Stimulated activated CD8-positive, alpha-beta memory T cell treated with anti-CD3 and anti-CD28 coated beads, Interleukin-15, amount 100 ng/mL, for 1 hour (primary cell): ENCODE measurements around the gene FBXW5.

Source experiments
- DNase-seq: peaks from one replicate; pipeline ENCODE4 v3.0.0-alpha.2; 2020; ENCODE audit warnings: low read depth

The FBXW5 gene

GRCh38 chr9:136931611-136932130 is 12.9 kb downstream of the FBXW5 start:
- DNase-seq = no peak

- no peak for DNase-seq
Observed at GRCh38 chr9:136930014-136930413, 14.5 kb downstream of the FBXW5 start.

GRCh38 chr9:136928591-136928990 is 15.9 kb downstream of the FBXW5 start:
- no peak for DNase-seq

- DNase-seq = no peak
Observed at GRCh38 chr9:136927343-136928271, 16.9 kb downstream of the FBXW5 start.

- no peak for DNase-seq
Observed at GRCh38 chr9:136926749-136927148, 17.8 kb downstream of the FBXW5 start.

GRCh38 chr9:136926154-136926704 is 18.3 kb downstream of the FBXW5 start:
- DNase-seq = no peak

- no peak for DNase-seq
Observed at GRCh38 chr9:136925414-136926153, 19.0 kb downstream of the FBXW5 start.

- DNase-seq = no peak
Observed at GRCh38 chr9:136923881-136924280, 20.7 kb downstream of the FBXW5 start.

GRCh38 chr9:136922540-136922939 is 22.0 kb downstream of the FBXW5 start:
- DNase-seq = no peak

- DNase-seq = no peak
Observed at GRCh38 chr9:136921718-136922117, 22.8 kb downstream of the FBXW5 start.

GRCh38 chr9:136921307-136921706 is 23.2 kb downstream of the FBXW5 start:
- no peak for DNase-seq

- no peak for DNase-seq
Observed at GRCh38 chr9:136920734-136921231, 23.8 kb downstream of the FBXW5 start.

GRCh38 chr9:136920069-136920468 is 24.5 kb downstream of the FBXW5 start:
- DNase-seq = no peak

- DNase-seq = no peak
Observed at GRCh38 chr9:136917902-136918301, 26.6 kb downstream of the FBXW5 start.

- DNase-seq = no peak
Observed at GRCh38 chr9:136916330-136917184, 28.0 kb downstream of the FBXW5 start.

- DNase-seq = no peak
Observed at GRCh38 chr9:136915632-136916329, 28.8 kb downstream of the FBXW5 start.

- DNase-seq = no peak
Observed at GRCh38 chr9:136913701-136914438, 30.7 kb downstream of the FBXW5 start.

GRCh38 chr9:136910901-136911245 is 33.7 kb downstream of the FBXW5 start:
- DNase-seq = no peak

GRCh38 chr9:136910197-136910900 is 34.2 kb downstream of the FBXW5 start:
- DNase-seq = no peak
